Body of pancreas (tissue), 4 donors: ENCODE measurements around the gene ACKR4.

Experiments
- POLR2A ChIP-seq, 3 donors: fragments of 450-650 bp; IDR thresholded peaks; one replicate each; pipeline ENCODE4 v1.6.1; 2016; ENCODE audit warnings: antibody characterized with exemption in 3 of 3, mild to moderate bottlenecking in 2 of 3
- TF ChIP-seq, protein P1 (sequence below), 7 experiments: fragments of 450-650 bp in 4 of 7; fragments of 200-600 bp in 3 of 7; sonication (generic) in 3 of 7; IDR thresholded peaks; one replicate each; pipeline ENCODE4 v1.5.1; 2016 to 2019; ENCODE audit warnings: antibody characterized with exemption in 7 of 7

DNA sequence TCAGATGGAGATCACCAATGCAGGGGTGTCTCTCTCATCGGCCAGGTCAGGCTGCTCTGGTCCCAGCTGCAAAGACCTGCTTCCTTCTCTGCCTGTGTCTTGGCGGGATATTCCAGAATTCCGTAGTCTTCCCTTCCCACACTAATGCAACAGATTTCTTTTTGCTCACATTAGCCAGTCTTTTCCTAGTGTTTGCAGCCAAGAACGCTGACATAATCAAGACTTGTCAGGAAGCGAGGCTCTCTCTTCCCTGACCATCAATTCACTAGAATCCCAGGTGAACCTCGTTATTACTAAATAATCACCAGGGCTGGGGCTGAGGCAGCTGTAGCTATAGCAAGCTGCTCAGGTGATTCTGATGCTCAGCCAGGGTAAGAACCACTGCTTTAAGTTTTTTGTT lies 43.2 kb upstream of the ACKR4 start:
- TF ChIP-seq, protein P1, sequence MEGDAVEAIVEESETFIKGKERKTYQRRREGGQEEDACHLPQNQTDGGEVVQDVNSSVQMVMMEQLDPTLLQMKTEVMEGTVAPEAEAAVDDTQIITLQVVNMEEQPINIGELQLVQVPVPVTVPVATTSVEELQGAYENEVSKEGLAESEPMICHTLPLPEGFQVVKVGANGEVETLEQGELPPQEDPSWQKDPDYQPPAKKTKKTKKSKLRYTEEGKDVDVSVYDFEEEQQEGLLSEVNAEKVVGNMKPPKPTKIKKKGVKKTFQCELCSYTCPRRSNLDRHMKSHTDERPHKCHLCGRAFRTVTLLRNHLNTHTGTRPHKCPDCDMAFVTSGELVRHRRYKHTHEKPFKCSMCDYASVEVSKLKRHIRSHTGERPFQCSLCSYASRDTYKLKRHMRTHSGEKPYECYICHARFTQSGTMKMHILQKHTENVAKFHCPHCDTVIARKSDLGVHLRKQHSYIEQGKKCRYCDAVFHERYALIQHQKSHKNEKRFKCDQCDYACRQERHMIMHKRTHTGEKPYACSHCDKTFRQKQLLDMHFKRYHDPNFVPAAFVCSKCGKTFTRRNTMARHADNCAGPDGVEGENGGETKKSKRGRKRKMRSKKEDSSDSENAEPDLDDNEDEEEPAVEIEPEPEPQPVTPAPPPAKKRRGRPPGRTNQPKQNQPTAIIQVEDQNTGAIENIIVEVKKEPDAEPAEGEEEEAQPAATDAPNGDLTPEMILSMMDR (IDR thresholded peaks at IDR 0.05) = no peak
- TF ChIP-seq POLR2A (IDR thresholded peaks at IDR 0.05) = no peak
